ENCODE results near the gene B4GALT7. TPM values are rescaled to one million over a fixed set of nuclear protein-coding genes. Genes with fewer than 3 reads are reported as not detected.

B4GALT7 gene
- total RNA-seq, 1 donor from 2014 or later = 11.6 TPM

- Histone ChIP-seq H3K79me2 (ENCODE audit: low read depth) (peaks cover 1% of the 10 kb centered on the region), H3K9ac (no peak overlapping the region), H3K4me1 (no peaks in the 10 kb centered on the region), H3K27ac (no peak overlapping the region), H3K4me3 (no peak overlapping the region), H2AFZ (replicated peaks) (no peak overlapping the region), H3K9me3 (ENCODE audit: low read depth) (no peaks in the 10 kb centered on the region), H3K4me2 (no peak overlapping the region), H3F3A (ENCODE audit: low read depth) (peaks cover 12% of the 10 kb centered on the region), H3K36me3 (no peaks in the 10 kb centered on the region), H4K20me1 (ENCODE audit: low read depth) (no peaks in the 10 kb centered on the region), H3K27me3 (no peaks in the 10 kb centered on the region)
- Mint-ChIP-seq H3K27ac (no peak overlapping the region), H3K4me1 (peaks cover 20% of the 10 kb centered on the region), H3K36me3 (peaks cover 2% of the 10 kb centered on the region), H3K27me3 (ENCODE audit: insufficient read depth, low read depth) (peaks cover 4% of the 10 kb centered on the region), H3K9me3 (no peaks in the 10 kb centered on the region), H3K4me3 (peak overlapping the region; percentile 61)
- DNase-seq (ENCODE audit: low spot score) = no peak
- TF ChIP-seq CTCF (IDR thresholded peaks at IDR 0.05) (no peak), EZH2phosphoT487 (IDR thresholded peaks at IDR 0.05) (no peak), EZH2 (IDR thresholded peaks at IDR 0.05) (no peak)
Observed at GRCh38 chr5:177605667-177606066, 5.7 kb downstream of the B4GALT7 start.

GRCh38 chr5:177606071-177607051, 6.4 kb downstream of the B4GALT7 start:
- no peaks in the 10 kb centered on the region for H3K36me3 ChIP-seq
- no peak overlapping the region for H3K4me3 Mint-ChIP-seq

GRCh38 chr5:177607115-177607451, 7.2 kb downstream of the B4GALT7 start:
- Histone ChIP-seq H3K4me3 (no peak overlapping the region), H3K9me3 (ENCODE audit: low read depth) (no peaks in the 10 kb centered on the region), H4K20me1 (ENCODE audit: low read depth) (no peaks in the 10 kb centered on the region), H3K27me3 (no peaks in the 10 kb centered on the region), H3F3A (ENCODE audit: low read depth) (peaks cover 12% of the 10 kb centered on the region), H3K36me3 (no peaks in the 10 kb centered on the region), H3K4me2 (no peak overlapping the region), H3K27ac (no peak overlapping the region), H3K9ac (no peak overlapping the region), H3K4me1 (no peaks in the 10 kb centered on the region), H2AFZ (replicated peaks) (no peak overlapping the region), H3K79me2 (ENCODE audit: low read depth) (no peaks in the 10 kb centered on the region)
- Mint-ChIP-seq H3K9me3 (no peaks in the 10 kb centered on the region), H3K36me3 (peaks cover 2% of the 10 kb centered on the region), H3K4me1 (peaks cover 9% of the 10 kb centered on the region), H3K4me3 (no peak overlapping the region), H3K27me3 (ENCODE audit: insufficient read depth, low read depth) (peaks cover 9% of the 10 kb centered on the region), H3K27ac (peak overlapping the region; percentile 87)
- no peak for TF ChIP-seq EZH2phosphoT487 (IDR thresholded peaks at IDR 0.05)
- no peak for TF ChIP-seq EZH2 (IDR thresholded peaks at IDR 0.05)
- TF ChIP-seq CTCF (IDR thresholded peaks at IDR 0.05) = no peak
- DNase-seq (ENCODE audit: low spot score) = no peak

More at GRCh38 chr5:177606071-177607051, 6.4 kb downstream of the B4GALT7 start:
- H3K4me3 ChIP-seq = no peak overlapping the region
- no peak overlapping the region for H3K9ac ChIP-seq
- no peaks in the 10 kb centered on the region for H3K9me3 ChIP-seq (ENCODE audit: low read depth)
- no peak overlapping the region for H2AFZ ChIP-seq (replicated peaks)
- peaks cover 12% of the 10 kb centered on the region for H3F3A ChIP-seq (ENCODE audit: low read depth)
- no peak overlapping the region for H3K27ac ChIP-seq
- no peaks in the 10 kb centered on the region for H3K27me3 ChIP-seq
- H3K4me1 Mint-ChIP-seq = peaks cover 13% of the 10 kb centered on the region
- no peaks in the 10 kb centered on the region for H4K20me1 ChIP-seq (ENCODE audit: low read depth)
- H3K9me3 Mint-ChIP-seq = no peaks in the 10 kb centered on the region
- H3K27ac Mint-ChIP-seq = peak overlapping the region; percentile 87
- no peak overlapping the region for H3K4me2 ChIP-seq
- H3K36me3 Mint-ChIP-seq = peaks cover 2% of the 10 kb centered on the region
- TF ChIP-seq CTCF (IDR thresholded peaks at IDR 0.05) (no peak), EZH2phosphoT487 (IDR thresholded peaks at IDR 0.05) (no peak), EZH2 (IDR thresholded peaks at IDR 0.05) (no peak)
- no peaks in the 10 kb centered on the region for H3K4me1 ChIP-seq
- peaks cover 8% of the 10 kb centered on the region for H3K27me3 Mint-ChIP-seq (ENCODE audit: insufficient read depth, low read depth)
- no peak for DNase-seq (ENCODE audit: low spot score)
- H3K79me2 ChIP-seq (ENCODE audit: low read depth) = no peaks in the 10 kb centered on the region

All from neural progenitor cell (in vitro differentiated cells).